HEK293T (cell line): ENCODE results near the gene PDE6G.

Source experiments
- CTCF ChIA-PET: fragments of 350-600 bp; formaldehyde crosslinking; extraction: SDS; loops from one replicate; lab custom pipeline; 2021; ENCODE audit warnings: antibody characterized with exemption, inconsistent platforms; lab: Yijun Ruan, JAX
- POLR2A ChIA-PET: fragments of 350-600 bp; formaldehyde crosslinking; extraction: SDS; loops from one replicate; lab custom pipeline; 2020; ENCODE audit warnings: antibody characterized with exemption, inconsistent platforms; lab: Yijun Ruan, JAX
- DNase-seq: peaks from one replicate; pipeline ENCODE4 v3.0.0; 2012; ENCODE audit warnings: mixed read lengths; ENCODE audit errors: extremely low spot score
- ARNT ChIP-seq: fragments of 450-650 bp; IDR thresholded peaks from 2 replicates; pipeline ENCODE4 v1.6.1; 2017; ENCODE audit warnings: mild to moderate bottlenecking
- BHLHE40 ChIP-seq: fragments of 450-650 bp; IDR thresholded peaks from 2 replicates; pipeline ENCODE4 v1.6.1; 2016; ENCODE audit warnings: mild to moderate bottlenecking, moderate library complexity, borderline replicate concordance
- CTBP1 ChIP-seq: fragments of 450-650 bp; IDR thresholded peaks from 2 replicates; pipeline ENCODE4 v1.6.1; 2016; ENCODE audit warnings: borderline replicate concordance
- ELF4 ChIP-seq: fragments of 450-650 bp; IDR thresholded peaks from 2 replicates; pipeline ENCODE4 v1.6.1; 2017; ENCODE audit warnings: antibody characterized with exemption
- FOXA1 ChIP-seq: fragments of 450-650 bp; IDR thresholded peaks from 2 replicates; pipeline ENCODE4 v1.6.1; 2016; ENCODE audit warnings: mild to moderate bottlenecking
- FOXK2 ChIP-seq: fragments of 450-650 bp; IDR thresholded peaks from 2 replicates; pipeline ENCODE4 v1.6.1; 2016; ENCODE audit warnings: mild to moderate bottlenecking
- FOXM1 ChIP-seq: fragments of 450-650 bp; IDR thresholded peaks from 2 replicates; pipeline ENCODE4 v1.6.1; 2017; ENCODE audit warnings: mild to moderate bottlenecking, borderline replicate concordance
- HDGF ChIP-seq: fragments of 450-650 bp; IDR thresholded peaks from 2 replicates; pipeline ENCODE4 v1.6.1; 2017; ENCODE audit warnings: antibody characterized with exemption, borderline replicate concordance
- L3MBTL2 ChIP-seq: fragments of 450-650 bp; conservative IDR thresholded peaks from 2 replicates; pipeline ENCODE4 v1.6.1; 2016; ENCODE audit warnings: mild to moderate bottlenecking
- LEF1 ChIP-seq: fragments of 450-650 bp; IDR thresholded peaks from 2 replicates; pipeline ENCODE4 v1.6.1; 2017; ENCODE audit warnings: mild to moderate bottlenecking, borderline replicate concordance
- NFRKB ChIP-seq: fragments of 450-650 bp; IDR thresholded peaks from 2 replicates; pipeline ENCODE4 v1.6.1; 2016; ENCODE audit warnings: mild to moderate bottlenecking, moderate library complexity
- PKNOX1 ChIP-seq: fragments of 450-650 bp; IDR thresholded peaks from 2 replicates; pipeline ENCODE4 v1.6.1; 2016
- SP1 ChIP-seq: fragments of 450-650 bp; IDR thresholded peaks from 2 replicates; pipeline ENCODE4 v1.6.1; 2017
- SUZ12 ChIP-seq: fragments of 450-650 bp; IDR thresholded peaks from 2 replicates; pipeline ENCODE4 v1.6.1; 2016; ENCODE audit warnings: mild to moderate bottlenecking
- TARDBP ChIP-seq: fragments of 450-650 bp; IDR thresholded peaks from 2 replicates; pipeline ENCODE4 v1.6.1; 2016
- ZNF384 ChIP-seq: fragments of 450-650 bp; IDR thresholded peaks from 2 replicates; pipeline ENCODE4 v1.6.1; 2016

PDE6G gene

GRCh38 chr17:81616877-81617276 is 39.5 kb downstream of the PDE6G start:
- DNase-seq: no peak
- ChIA-PET CTCF (no interaction called here), POLR2A (no interaction called here)
- TF ChIP-seq ZNF384 (no peak), FOXK2 (no peak), ARNT (no peak), HDGF (no peak), LEF1 (no peak), BHLHE40 (no peak), NFRKB (no peak)

- no peak for DNase-seq
- TF ChIP-seq FOXM1: no peak
- POLR2A ChIA-PET: no interaction called here
- CTCF ChIA-PET: no interaction called here
Observed at GRCh38 chr17:81615401-81615930, 40.9 kb downstream of the PDE6G start.

GRCh38 chr17:81612172-81612970 is 44.0 kb downstream of the PDE6G start:
- ChIA-PET POLR2A (no interaction called here), CTCF (no interaction called here)
- TF ChIP-seq SUZ12: no peak
- TF ChIP-seq L3MBTL2: no peak
- TF ChIP-seq TARDBP: no peak
- TF ChIP-seq CTBP1: no peak
- no peak for TF ChIP-seq PKNOX1
- no peak for TF ChIP-seq HDGF
- TF ChIP-seq FOXA1: no peak
- no peak for TF ChIP-seq LEF1
- TF ChIP-seq ARNT: no peak
- TF ChIP-seq ZNF384: no peak
- TF ChIP-seq SP1: no peak
- no peak for TF ChIP-seq ELF4
- no peak for TF ChIP-seq BHLHE40
- no peak for TF ChIP-seq NFRKB
- TF ChIP-seq FOXM1: no peak
- no peak for TF ChIP-seq FOXK2
- DNase-seq: no peak

GRCh38 chr17:81609541-81610311 is 46.6 kb downstream of the PDE6G start:
- DNase-seq: no peak
- TF ChIP-seq FOXK2: no peak
- no peak for TF ChIP-seq SP1
- no peak for TF ChIP-seq FOXM1
- TF ChIP-seq ZNF384: no peak
- no peak for TF ChIP-seq CTBP1
- no peak for TF ChIP-seq BHLHE40
- TF ChIP-seq ELF4: no peak
- TF ChIP-seq ARNT: no peak
- no peak for TF ChIP-seq SUZ12
- TF ChIP-seq NFRKB: no peak
- TF ChIP-seq PKNOX1: no peak
- TF ChIP-seq HDGF: no peak
- TF ChIP-seq FOXA1: no peak
- no peak for TF ChIP-seq L3MBTL2
- TF ChIP-seq LEF1: no peak
- no peak for TF ChIP-seq TARDBP
- POLR2A ChIA-PET: no interaction called here
- CTCF ChIA-PET: no interaction called here

GRCh38 chr17:81608605-81609004 is 47.7 kb downstream of the PDE6G start:
- no peak for DNase-seq
- ChIA-PET CTCF (no interaction called here), POLR2A (interaction anchor here (1.1 kb wide), 1 partner anchor 28 kb away, joined by 3 read pairs; no protein-coding TSS in a partner anchor)
- TF ChIP-seq FOXM1 (no peak), ELF4 (no peak), FOXA1 (no peak), ZNF384 (no peak), SUZ12 (no peak), ARNT (no peak), SP1 (no peak)

- ChIA-PET POLR2A (interaction anchor here (1.1 to 1.5 kb wide), 2 partner anchors 28 to 59 kb away, joined by 3 read pairs; partner anchors contain the start of genes CCDC137 and OXLD1), CTCF (interaction anchor here (0.8 kb wide), 1 partner anchor 10 kb away, joined by 3 read pairs; no protein-coding TSS in a partner anchor)
- TF ChIP-seq CTBP1: no peak
- TF ChIP-seq SP1: no peak
- no peak for TF ChIP-seq BHLHE40
- TF ChIP-seq TARDBP: no peak
- no peak for TF ChIP-seq LEF1
- TF ChIP-seq ELF4: no peak
- no peak for TF ChIP-seq NFRKB
- TF ChIP-seq FOXM1: no peak
- no peak for TF ChIP-seq ZNF384
- no peak for TF ChIP-seq ARNT
- TF ChIP-seq FOXK2: no peak
- no peak for TF ChIP-seq SUZ12
- TF ChIP-seq L3MBTL2: no peak
- no peak for TF ChIP-seq FOXA1
- no peak for TF ChIP-seq HDGF
- TF ChIP-seq PKNOX1: no peak
- no peak for DNase-seq
Observed at GRCh38 chr17:81608082-81608481, 48.3 kb downstream of the PDE6G start.
